Bronchial epithelial cell (primary cell): ENCODE results near the gene HOXB6. TPM values are rescaled to one million over a fixed set of nuclear protein-coding genes. Genes with fewer than 3 reads are reported as not detected.

Experiments
- DNase-seq: peaks from one replicate; pipeline ENCODE4 v3.0.0-alpha.2; 2010; ENCODE audit warnings: low read depth
- FAIRE-seq: peaks from 2 replicates; lab custom pipeline; 2011; peaks lifted over from hg19 to GRCh38; lab: Jason Lieb, UNC
- H3K27me3 ChIP-seq: 2 replicates; pipeline ENCODE4 v1.5.1; 2011; ENCODE audit warnings: low read length; ENCODE audit not compliant: control insufficient read depth, insufficient read depth
- H3K36me3 ChIP-seq: 2 replicates; pipeline ENCODE4 v1.5.1; 2011; ENCODE audit warnings: low read length; ENCODE audit not compliant: control insufficient read depth, insufficient read depth
- H3K4me3 ChIP-seq: 2 replicates; pipeline ENCODE4 v1.5.1; 2011; ENCODE audit warnings: mild to moderate bottlenecking, low read depth, low read length, control low read depth
- total RNA-seq: library from RNA; depleted of rRNA; stranded (reverse); fragments of >200 nt; gene quantifications from 2 replicates; pipeline ENCODE4 v1.2.1, GENCODE V29; 2014
- TF ChIP-seq, protein P1 (sequence below): IDR thresholded peaks from 2 replicates; pipeline ENCODE4 v1.5.1; 2011; ENCODE audit warnings: mild to moderate bottlenecking, moderate library complexity, low read length, control low read depth, inconsistent platforms; ENCODE audit not compliant: insufficient read depth, severe bottlenecking

HOXB6 gene
- total RNA-seq, 1 donor from 2014 or later: not detected

DNA sequence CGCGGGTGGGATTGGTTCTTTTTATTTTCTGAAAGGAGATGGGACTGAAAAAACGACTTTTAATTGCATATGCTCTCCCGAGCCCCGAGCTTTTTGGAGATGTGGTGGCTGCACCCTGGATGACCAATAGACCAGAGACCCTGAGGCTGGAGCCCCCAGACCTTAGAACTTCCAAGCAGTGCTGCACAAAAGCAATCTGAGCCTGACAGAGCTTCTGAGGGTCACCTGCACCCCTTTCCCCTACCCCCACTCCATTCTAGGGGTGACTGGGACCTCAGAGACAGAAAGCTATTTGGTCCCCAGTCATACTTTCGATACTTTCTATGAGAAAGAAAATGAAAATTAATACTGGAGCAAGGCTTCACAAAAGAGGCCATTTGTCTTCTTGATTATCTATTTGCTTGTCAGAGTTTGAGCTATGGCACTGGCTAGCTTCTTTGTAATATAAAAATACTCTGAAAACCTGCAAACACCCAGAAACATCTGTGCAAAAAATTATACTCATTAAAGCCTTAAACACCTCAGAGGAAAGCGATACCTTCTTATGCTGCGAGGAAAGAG is 30.2 kb downstream of the HOXB6 start:
- H3K27me3 ChIP-seq: peaks cover 88% of the 10 kb centered on the region
- no peak for FAIRE-seq
- H3K4me3 ChIP-seq: no peak overlapping the region
- TF ChIP-seq, protein P1, sequence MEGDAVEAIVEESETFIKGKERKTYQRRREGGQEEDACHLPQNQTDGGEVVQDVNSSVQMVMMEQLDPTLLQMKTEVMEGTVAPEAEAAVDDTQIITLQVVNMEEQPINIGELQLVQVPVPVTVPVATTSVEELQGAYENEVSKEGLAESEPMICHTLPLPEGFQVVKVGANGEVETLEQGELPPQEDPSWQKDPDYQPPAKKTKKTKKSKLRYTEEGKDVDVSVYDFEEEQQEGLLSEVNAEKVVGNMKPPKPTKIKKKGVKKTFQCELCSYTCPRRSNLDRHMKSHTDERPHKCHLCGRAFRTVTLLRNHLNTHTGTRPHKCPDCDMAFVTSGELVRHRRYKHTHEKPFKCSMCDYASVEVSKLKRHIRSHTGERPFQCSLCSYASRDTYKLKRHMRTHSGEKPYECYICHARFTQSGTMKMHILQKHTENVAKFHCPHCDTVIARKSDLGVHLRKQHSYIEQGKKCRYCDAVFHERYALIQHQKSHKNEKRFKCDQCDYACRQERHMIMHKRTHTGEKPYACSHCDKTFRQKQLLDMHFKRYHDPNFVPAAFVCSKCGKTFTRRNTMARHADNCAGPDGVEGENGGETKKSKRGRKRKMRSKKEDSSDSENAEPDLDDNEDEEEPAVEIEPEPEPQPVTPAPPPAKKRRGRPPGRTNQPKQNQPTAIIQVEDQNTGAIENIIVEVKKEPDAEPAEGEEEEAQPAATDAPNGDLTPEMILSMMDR: no peak
- no peak for DNase-seq
- H3K36me3 ChIP-seq: no peaks in the 10 kb centered on the region

GRCh38 chr17:48571826-48572417 is 32.9 kb downstream of the HOXB6 start:
- H3K27me3 ChIP-seq: peaks cover 82% of the 10 kb centered on the region
- DNase-seq (no peak), FAIRE-seq (no peak)
- no peak overlapping the region for H3K4me3 ChIP-seq
- no peaks in the 10 kb centered on the region for H3K36me3 ChIP-seq
- TF ChIP-seq, protein P1: no peak

DNA sequence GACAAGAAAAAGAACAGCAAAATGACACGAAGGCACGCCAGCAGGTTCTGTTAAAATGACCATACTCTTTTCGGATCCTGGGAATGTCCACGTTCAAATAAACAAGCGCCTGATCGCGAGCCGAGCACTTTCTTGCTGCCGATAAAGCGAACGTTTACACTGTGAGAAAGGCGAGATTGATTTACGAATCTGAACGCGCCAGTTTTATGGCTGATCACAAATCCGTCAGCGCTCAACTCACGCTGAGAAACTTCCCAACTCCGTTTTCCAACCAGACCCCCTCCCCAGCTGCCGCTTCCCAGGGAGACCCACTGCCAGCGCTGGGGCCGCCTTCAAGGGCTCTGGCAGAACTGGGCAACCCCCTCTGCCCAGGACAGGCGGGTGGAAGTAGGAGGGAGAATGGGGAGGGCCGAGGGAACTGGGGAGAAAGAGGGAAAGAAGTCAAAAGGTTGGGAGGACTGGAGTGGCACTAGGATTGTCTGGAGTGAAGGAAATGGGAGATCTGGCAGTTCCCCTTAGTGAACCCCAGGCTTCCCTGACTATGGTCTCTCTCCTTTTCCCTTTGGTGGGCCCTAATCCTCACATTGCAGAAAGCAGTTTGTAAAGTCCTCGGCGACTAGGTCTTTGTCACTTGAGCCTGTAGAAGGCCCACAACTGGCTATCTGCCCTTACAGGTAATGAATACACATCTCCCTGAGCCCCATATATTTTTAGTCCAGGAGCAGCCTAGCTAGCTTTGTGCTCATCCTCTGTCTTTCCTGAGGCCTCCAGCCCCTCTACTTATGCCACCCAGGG is 33.6 kb downstream of the HOXB6 start:
- no peak for DNase-seq
- Histone ChIP-seq H3K4me3 (no peak overlapping the region), H3K36me3 (no peaks in the 10 kb centered on the region), H3K27me3 (peaks cover 83% of the 10 kb centered on the region)
- FAIRE-seq: no peak
- TF ChIP-seq, protein P1: no peak

DNA sequence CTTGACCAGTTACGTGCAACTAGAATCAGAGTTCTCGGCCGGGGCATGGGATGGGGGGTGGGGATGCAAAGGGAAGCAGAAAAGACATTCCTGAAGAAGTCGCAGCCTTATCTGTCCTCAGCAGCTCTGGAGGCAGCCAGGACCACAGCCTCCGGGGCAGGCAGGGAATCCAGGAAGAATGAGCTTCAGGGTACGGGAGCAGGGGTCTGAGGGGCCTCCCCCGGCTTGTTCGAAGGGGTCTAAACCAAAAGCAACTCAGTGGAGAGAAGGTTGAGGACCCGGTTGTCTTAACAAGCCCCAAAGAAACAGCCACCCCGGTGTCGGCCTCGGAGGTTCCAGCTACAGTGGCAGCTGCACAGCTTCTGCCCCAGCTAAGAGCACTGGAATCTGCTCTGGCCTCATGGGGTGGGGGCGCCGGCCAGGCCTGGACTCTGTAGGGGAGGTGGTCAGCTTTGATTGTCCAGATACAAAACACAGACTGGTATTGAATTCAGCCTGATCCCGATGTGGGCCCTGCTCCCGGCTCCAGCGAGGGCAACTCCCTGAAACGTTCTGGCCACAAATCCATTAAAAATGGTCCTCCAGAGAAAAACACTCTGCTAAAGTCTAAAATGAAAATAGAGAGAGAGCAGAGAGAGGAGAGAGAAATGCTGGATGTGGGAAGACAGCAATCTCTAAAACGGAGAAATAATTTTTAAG is 34.3 kb downstream of the HOXB6 start:
- Histone ChIP-seq H3K4me3 (no peak overlapping the region), H3K27me3 (peaks cover 84% of the 10 kb centered on the region), H3K36me3 (no peaks in the 10 kb centered on the region)
- TF ChIP-seq, protein P1: no peak
- DNase-seq: no peak
- no peak for FAIRE-seq

DNA sequence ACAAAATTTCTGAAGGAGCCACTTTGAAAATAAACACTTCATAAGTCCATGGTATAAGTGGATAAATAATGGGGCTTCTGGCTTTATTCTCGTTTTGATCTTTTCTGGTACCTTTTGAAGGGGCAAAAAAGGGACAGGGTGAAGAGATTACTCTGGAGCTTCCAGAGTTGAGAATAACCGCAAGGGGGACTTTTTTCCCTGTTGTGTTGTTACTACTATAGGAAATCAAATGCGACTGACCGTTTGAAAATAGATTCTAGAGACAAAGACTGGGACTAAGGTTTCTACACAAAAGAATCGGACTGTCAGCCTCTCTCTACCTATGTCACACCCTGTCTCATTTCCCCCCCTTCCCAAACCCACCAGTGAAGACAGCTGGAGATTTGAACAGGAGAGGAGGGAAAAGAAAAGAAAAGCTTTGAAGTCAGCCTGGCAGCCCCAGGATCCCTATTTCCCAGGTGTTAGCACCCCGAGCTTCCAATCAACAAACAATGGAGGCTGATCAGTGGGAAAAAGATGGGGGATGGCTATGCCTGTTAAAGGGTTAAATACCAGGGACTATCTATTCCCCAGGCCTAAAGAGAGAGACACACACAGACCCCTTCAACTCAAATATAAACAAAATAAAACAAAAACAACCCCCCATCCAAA is 35.0 kb downstream of the HOXB6 start:
- DNase-seq (no peak), FAIRE-seq (no peak)
- no peak overlapping the region for H3K4me3 ChIP-seq
- peaks cover 84% of the 10 kb centered on the region for H3K27me3 ChIP-seq
- H3K36me3 ChIP-seq: no peaks in the 10 kb centered on the region
- TF ChIP-seq, protein P1: no peak
